ENCODE measurements around the gene CDYL2.

DNA sequence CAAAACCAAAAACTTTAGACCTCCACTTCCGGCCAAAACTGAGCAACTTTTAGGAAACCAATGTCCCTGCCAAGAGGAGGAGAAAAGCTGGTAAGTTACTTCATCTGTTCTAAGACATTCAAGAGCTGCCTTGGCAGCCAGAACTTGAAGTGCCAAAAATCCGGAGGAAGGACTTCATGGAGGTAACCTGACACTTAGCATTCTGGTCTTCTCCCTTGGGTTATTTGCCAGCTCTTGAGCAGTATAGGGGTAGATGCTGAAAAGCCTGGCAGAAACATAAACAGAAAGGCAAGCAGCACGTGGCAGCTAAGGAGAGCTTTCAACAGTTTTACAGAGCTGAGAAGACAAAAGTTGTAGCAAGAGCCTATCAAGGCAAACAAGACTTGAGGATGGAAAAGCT is 53.2 kb downstream of the CDYL2 start:
- TF ChIP-seq, protein P1, sequence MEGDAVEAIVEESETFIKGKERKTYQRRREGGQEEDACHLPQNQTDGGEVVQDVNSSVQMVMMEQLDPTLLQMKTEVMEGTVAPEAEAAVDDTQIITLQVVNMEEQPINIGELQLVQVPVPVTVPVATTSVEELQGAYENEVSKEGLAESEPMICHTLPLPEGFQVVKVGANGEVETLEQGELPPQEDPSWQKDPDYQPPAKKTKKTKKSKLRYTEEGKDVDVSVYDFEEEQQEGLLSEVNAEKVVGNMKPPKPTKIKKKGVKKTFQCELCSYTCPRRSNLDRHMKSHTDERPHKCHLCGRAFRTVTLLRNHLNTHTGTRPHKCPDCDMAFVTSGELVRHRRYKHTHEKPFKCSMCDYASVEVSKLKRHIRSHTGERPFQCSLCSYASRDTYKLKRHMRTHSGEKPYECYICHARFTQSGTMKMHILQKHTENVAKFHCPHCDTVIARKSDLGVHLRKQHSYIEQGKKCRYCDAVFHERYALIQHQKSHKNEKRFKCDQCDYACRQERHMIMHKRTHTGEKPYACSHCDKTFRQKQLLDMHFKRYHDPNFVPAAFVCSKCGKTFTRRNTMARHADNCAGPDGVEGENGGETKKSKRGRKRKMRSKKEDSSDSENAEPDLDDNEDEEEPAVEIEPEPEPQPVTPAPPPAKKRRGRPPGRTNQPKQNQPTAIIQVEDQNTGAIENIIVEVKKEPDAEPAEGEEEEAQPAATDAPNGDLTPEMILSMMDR (IDR thresholded peaks at IDR 0.05; ENCODE audit: low read depth, low read length, poor library complexity, severe bottlenecking): no peak
- TF ChIP-seq EZH2phosphoT487 (IDR thresholded peaks at IDR 0.05; ENCODE audit: borderline replicate concordance, low read length): no peak

Measured in DOHH2 (cell line).